ACC112 (cell line): ENCODE data around the gene SNX20.

Experiments
- H2AFZ ChIP-seq: fragments of 200-600 bp; sonication (generic); one replicate; pipeline ENCODE4 v1.6.0; 2017; ENCODE audit warnings: antibody characterized with exemption, low read length; ENCODE audit not compliant: unreplicated experiment
- H3K27ac ChIP-seq: fragments of 200-600 bp; sonication (generic); 2 replicates; pipeline ENCODE4 v1.5.1; 2014; ENCODE audit warnings: low read depth, mild to moderate bottlenecking, antibody characterized with exemption, low read length, moderate library complexity
- H3K27me3 ChIP-seq: fragments of 200-600 bp; sonication (generic); 2 replicates; pipeline ENCODE4 v1.6.1; 2014; ENCODE audit warnings: mild to moderate bottlenecking, antibody characterized with exemption, low read length, moderate library complexity, mixed read lengths; ENCODE audit not compliant: insufficient read depth
- H3K36me3 ChIP-seq: fragments of 200-600 bp; sonication (generic); 2 replicates; pipeline ENCODE4 v1.6.1; 2016; ENCODE audit warnings: mild to moderate bottlenecking, antibody characterized with exemption, low read length, moderate library complexity, mixed read lengths; ENCODE audit not compliant: insufficient read depth
- H3K4me1 ChIP-seq: fragments of 200-600 bp; sonication (generic); one replicate; pipeline ENCODE4 v1.6.1; 2016; ENCODE audit warnings: low read length, mixed read lengths; ENCODE audit not compliant: insufficient read depth, unreplicated experiment, control insufficient read depth
- H3K4me3 ChIP-seq: fragments of 200-600 bp; sonication (generic); 2 replicates; pipeline ENCODE4 v1.5.1; 2014; ENCODE audit warnings: mild to moderate bottlenecking, low read depth, low read length
- H3K79me2 ChIP-seq: fragments of 200-600 bp; sonication (generic); one replicate; pipeline ENCODE4 v1.6.0; 2016; ENCODE audit warnings: low read length; ENCODE audit not compliant: control insufficient read depth, unreplicated experiment, insufficient read depth

The SNX20 gene

GRCh38 chr16:50622029-50622428, 59.1 kb downstream of the SNX20 start:
- no peak overlapping the region for H3K27ac ChIP-seq
- no peak overlapping the region for H2AFZ ChIP-seq
- no peaks in the 10 kb centered on the region for H3K79me2 ChIP-seq
- no peak overlapping the region for H3K4me3 ChIP-seq
- no peaks in the 10 kb centered on the region for H3K4me1 ChIP-seq
- H3K36me3 ChIP-seq, result no peaks in the 10 kb centered on the region
- H3K27me3 ChIP-seq, result peaks cover 11% of the 10 kb centered on the region
